WTC11 (cell line): Measurements from ENCODE around the gene C17orf100.

ENCODE experiments used
- CREB1 ChIP-seq: sonication (generic); formaldehyde crosslinking; IDR thresholded peaks from 2 replicates; pipeline ENCODE4 v1.8.0; 2023; ENCODE audit warnings: mild to moderate bottlenecking, missing genetic modification reagents
- ETV6 ChIP-seq: sonication (generic); formaldehyde crosslinking; IDR thresholded peaks from 2 replicates; pipeline ENCODE4 v1.8.1; 2022; ENCODE audit warnings: mild to moderate bottlenecking, missing genetic modification reagents
- KAT7 ChIP-seq: sonication (generic); formaldehyde crosslinking; IDR thresholded peaks from 2 replicates; pipeline ENCODE4 v1.8.1; 2023; ENCODE audit warnings: missing genetic modification reagents, mild to moderate bottlenecking, borderline replicate concordance
- RELA ChIP-seq: sonication (generic); formaldehyde crosslinking; IDR thresholded peaks from 2 replicates; pipeline ENCODE4 v1.8.1; 2022; ENCODE audit warnings: missing genetic modification reagents, mild to moderate bottlenecking, borderline replicate concordance
- SP1 ChIP-seq: sonication (generic); formaldehyde crosslinking; conservative IDR thresholded peaks from 2 replicates; pipeline ENCODE4 v1.8.1; 2022; ENCODE audit warnings: missing genetic modification reagents
- TCF7 ChIP-seq: sonication (generic); formaldehyde crosslinking; IDR thresholded peaks from 2 replicates; pipeline ENCODE4 v1.8.0; 2022; ENCODE audit warnings: mild to moderate bottlenecking, low read depth, missing genetic modification reagents, moderate library complexity
- TF ChIP-seq, protein P1 (sequence below): fragments of 200-600 bp; IDR thresholded peaks from 2 replicates; pipeline ENCODE4 v1.8.0; 2022; ENCODE audit warnings: antibody characterized with exemption
- TF ChIP-seq, protein P2 (sequence below): sonication (generic); formaldehyde crosslinking; IDR thresholded peaks from 2 replicates; pipeline ENCODE4 v1.8.0; 2022; ENCODE audit warnings: mild to moderate bottlenecking, missing genetic modification reagents
- TF ChIP-seq, protein P3 (sequence below): sonication (generic); formaldehyde crosslinking; IDR thresholded peaks from 2 replicates; pipeline ENCODE4 v1.8.0; 2022; ENCODE audit warnings: mild to moderate bottlenecking, missing genetic modification reagents

DNA sequence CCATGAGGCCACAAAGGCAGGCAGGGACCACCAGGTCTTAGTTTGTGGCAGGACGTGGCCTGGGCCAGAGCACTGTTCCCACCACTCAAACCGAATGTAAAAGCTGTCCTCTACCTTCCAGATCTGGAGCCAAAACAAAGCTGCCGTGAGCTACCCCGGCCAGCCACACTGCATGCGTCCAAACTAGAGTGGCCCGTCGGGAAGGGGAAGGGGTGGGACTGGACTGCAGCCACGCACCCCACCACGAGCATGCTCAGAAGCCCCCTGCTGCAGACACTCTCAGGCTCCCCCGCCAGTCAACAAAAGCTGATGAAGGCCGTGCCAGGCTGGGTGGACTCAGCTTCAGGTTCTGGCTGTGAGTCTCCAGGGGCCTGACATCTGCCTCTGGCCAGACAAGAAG lies 46.4 kb downstream of the C17orf100 start:
- TF ChIP-seq SP1: no peak
- TF ChIP-seq KAT7 (CRISPR knock-in tag): no peak
- TF ChIP-seq ETV6 (CRISPR knock-in tag): no peak
- TF ChIP-seq, protein P1, sequence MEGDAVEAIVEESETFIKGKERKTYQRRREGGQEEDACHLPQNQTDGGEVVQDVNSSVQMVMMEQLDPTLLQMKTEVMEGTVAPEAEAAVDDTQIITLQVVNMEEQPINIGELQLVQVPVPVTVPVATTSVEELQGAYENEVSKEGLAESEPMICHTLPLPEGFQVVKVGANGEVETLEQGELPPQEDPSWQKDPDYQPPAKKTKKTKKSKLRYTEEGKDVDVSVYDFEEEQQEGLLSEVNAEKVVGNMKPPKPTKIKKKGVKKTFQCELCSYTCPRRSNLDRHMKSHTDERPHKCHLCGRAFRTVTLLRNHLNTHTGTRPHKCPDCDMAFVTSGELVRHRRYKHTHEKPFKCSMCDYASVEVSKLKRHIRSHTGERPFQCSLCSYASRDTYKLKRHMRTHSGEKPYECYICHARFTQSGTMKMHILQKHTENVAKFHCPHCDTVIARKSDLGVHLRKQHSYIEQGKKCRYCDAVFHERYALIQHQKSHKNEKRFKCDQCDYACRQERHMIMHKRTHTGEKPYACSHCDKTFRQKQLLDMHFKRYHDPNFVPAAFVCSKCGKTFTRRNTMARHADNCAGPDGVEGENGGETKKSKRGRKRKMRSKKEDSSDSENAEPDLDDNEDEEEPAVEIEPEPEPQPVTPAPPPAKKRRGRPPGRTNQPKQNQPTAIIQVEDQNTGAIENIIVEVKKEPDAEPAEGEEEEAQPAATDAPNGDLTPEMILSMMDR: no peak
- TF ChIP-seq, protein P2, sequence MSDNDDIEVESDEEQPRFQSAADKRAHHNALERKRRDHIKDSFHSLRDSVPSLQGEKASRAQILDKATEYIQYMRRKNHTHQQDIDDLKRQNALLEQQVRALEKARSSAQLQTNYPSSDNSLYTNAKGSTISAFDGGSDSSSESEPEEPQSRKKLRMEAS (CRISPR knock-in tag): no peak
- TF ChIP-seq TCF7 (CRISPR knock-in tag): no peak
- TF ChIP-seq, protein P3, sequence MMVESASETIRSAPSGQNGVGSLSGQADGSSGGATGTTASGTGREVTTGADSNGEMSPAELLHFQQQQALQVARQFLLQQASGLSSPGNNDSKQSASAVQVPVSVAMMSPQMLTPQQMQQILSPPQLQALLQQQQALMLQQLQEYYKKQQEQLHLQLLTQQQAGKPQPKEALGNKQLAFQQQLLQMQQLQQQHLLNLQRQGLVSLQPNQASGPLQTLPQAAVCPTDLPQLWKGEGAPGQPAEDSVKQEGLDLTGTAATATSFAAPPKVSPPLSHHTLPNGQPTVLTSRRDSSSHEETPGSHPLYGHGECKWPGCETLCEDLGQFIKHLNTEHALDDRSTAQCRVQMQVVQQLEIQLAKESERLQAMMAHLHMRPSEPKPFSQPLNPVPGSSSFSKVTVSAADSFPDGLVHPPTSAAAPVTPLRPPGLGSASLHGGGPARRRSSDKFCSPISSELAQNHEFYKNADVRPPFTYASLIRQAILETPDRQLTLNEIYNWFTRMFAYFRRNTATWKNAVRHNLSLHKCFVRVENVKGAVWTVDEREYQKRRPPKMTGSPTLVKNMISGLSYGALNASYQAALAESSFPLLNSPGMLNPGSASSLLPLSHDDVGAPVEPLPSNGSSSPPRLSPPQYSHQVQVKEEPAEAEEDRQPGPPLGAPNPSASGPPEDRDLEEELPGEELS: no peak
- TF ChIP-seq CREB1 (CRISPR knock-in tag): no peak
- TF ChIP-seq RELA (CRISPR knock-in tag): no peak
